GM23338 (cell line): ENCODE results near the gene TRDN. TPM values are rescaled to one million over a fixed set of nuclear protein-coding genes. Genes with fewer than 3 reads are reported as not detected.

ENCODE experiments used
- ATAC-seq: fragments of 200-7000 bp; cut with Tn5 transposase; 3 replicates; pipeline ENCODE4 v1.9.1; 2020
- DNase-seq: peaks from one replicate; pipeline ENCODE4 v3.0.0-alpha.2; 2015; ENCODE audit warnings: low spot score
- H2AFZ ChIP-seq: fragments of 200-600 bp; sonication (generic); 2 replicates; pipeline ENCODE4 v1.8.0; 2016; ENCODE audit warnings: antibody characterized with exemption, mild to moderate bottlenecking, moderate library complexity
- H3F3A ChIP-seq: fragments of 200-600 bp; sonication (generic); replicated peaks from 2 replicates; pipeline ENCODE4 v1.8.0; 2017; ENCODE audit warnings: antibody characterized with exemption, mixed run types, low read depth
- H3K27ac ChIP-seq: fragments of 200-600 bp; sonication (generic); 2 replicates; pipeline ENCODE4 v1.6.1; 2016; ENCODE audit warnings: low read depth
- H3K27me3 ChIP-seq: fragments of 200-600 bp; sonication (generic); 2 replicates; pipeline ENCODE4 v1.8.0; 2016; ENCODE audit warnings: mild to moderate bottlenecking, mixed run types, moderate library complexity; ENCODE audit not compliant: insufficient read depth
- H3K36me3 ChIP-seq: fragments of 200-600 bp; sonication (generic); 2 replicates; pipeline ENCODE4 v1.8.0; 2016; ENCODE audit warnings: mild to moderate bottlenecking; ENCODE audit not compliant: insufficient read depth
- H3K4me1 ChIP-seq: fragments of 200-600 bp; sonication (generic); 2 replicates; pipeline ENCODE4 v1.8.0; 2016; ENCODE audit warnings: mild to moderate bottlenecking, moderate library complexity; ENCODE audit not compliant: insufficient read depth
- H3K4me2 ChIP-seq: fragments of 200-600 bp; sonication (generic); 2 replicates; pipeline ENCODE4 v1.7.1; 2017; ENCODE audit warnings: mixed run types
- H3K4me3 ChIP-seq: fragments of 200-600 bp; sonication (generic); 2 replicates; pipeline ENCODE4 v1.6.1; 2016; ENCODE audit warnings: mixed run types
- H3K79me2 ChIP-seq: fragments of 200-600 bp; sonication (generic); replicated peaks from 2 replicates; pipeline ENCODE4 v1.8.0; 2017; ENCODE audit warnings: mild to moderate bottlenecking; ENCODE audit not compliant: insufficient read depth
- H3K9me2 ChIP-seq: fragments of 200-600 bp; sonication (generic); 2 replicates; pipeline ENCODE4 v1.8.0; 2017; ENCODE audit not compliant: insufficient read depth
- H4K20me1 ChIP-seq: fragments of 200-600 bp; sonication (generic); replicated peaks from 2 replicates; pipeline ENCODE4 v1.8.0; 2017; ENCODE audit warnings: mild to moderate bottlenecking; ENCODE audit not compliant: insufficient read depth
- H3K27ac Mint-ChIP-seq: 2 replicates; pipeline ENCODE4 v1.8.0; 2020; ENCODE audit warnings: inconsistent platforms, mild to moderate bottlenecking, moderate library complexity, mixed read lengths
- H3K27me3 Mint-ChIP-seq: 3 replicates; pipeline ENCODE4 v1.8.0; 2022; ENCODE audit warnings: low read depth, mild to moderate bottlenecking, moderate library complexity, mixed read lengths, inconsistent platforms; ENCODE audit not compliant: insufficient read depth, poor library complexity
- H3K36me3 Mint-ChIP-seq: 3 replicates; pipeline ENCODE4 v1.8.0; 2021; ENCODE audit warnings: low read depth, mild to moderate bottlenecking, inconsistent platforms, moderate library complexity, mixed read lengths
- H3K4me1 Mint-ChIP-seq: 3 replicates; pipeline ENCODE4 v1.8.0; 2020; ENCODE audit warnings: mild to moderate bottlenecking, inconsistent platforms, mixed read lengths
- H3K4me3 Mint-ChIP-seq: 3 replicates; pipeline ENCODE4 v1.8.0; 2021; ENCODE audit warnings: moderate library complexity, mild to moderate bottlenecking, inconsistent platforms, mixed read lengths
- H3K9me3 Mint-ChIP-seq: 3 replicates; pipeline ENCODE4 v1.8.0; 2020; ENCODE audit warnings: moderate library complexity, mild to moderate bottlenecking, inconsistent platforms, mixed read lengths
- EZH2phosphoT487 ChIP-seq: fragments of 200-600 bp; sonication (generic); IDR thresholded peaks from one replicate; pipeline ENCODE4 v1.8.1; 2018; ENCODE audit warnings: antibody characterized with exemption; ENCODE audit not compliant: unreplicated experiment
- JUNB ChIP-seq: IDR thresholded peaks from one replicate; pipeline ENCODE4 v1.6.1; 2016; ENCODE audit warnings: antibody characterized with exemption; ENCODE audit not compliant: unreplicated experiment
- NANOG ChIP-seq: IDR thresholded peaks from 2 replicates; pipeline ENCODE4 v1.6.1; 2016; ENCODE audit warnings: antibody characterized with exemption, borderline replicate concordance
- POLR2AphosphoS5 ChIP-seq: IDR thresholded peaks from 2 replicates; pipeline ENCODE4 v1.6.1; 2016; ENCODE audit warnings: antibody characterized with exemption, low read depth
- STAT1 ChIP-seq: IDR thresholded peaks from one replicate; pipeline ENCODE4 v1.6.1; 2016; ENCODE audit warnings: antibody characterized with exemption; ENCODE audit not compliant: unreplicated experiment
- ZNF114 ChIP-seq: fragments of 250-450 bp; sonication (Bioruptor Pico); IDR thresholded peaks from 2 replicates; pipeline ENCODE4 v1.5.0; 2020; ENCODE audit warnings: mild to moderate bottlenecking, moderate library complexity
- ZNF331 ChIP-seq: fragments of 250-450 bp; sonication (Bioruptor Pico); IDR thresholded peaks from 2 replicates; pipeline ENCODE4 v1.5.0; 2020; ENCODE audit warnings: low read depth, mild to moderate bottlenecking, moderate library complexity
- polyA plus RNA-seq: library from polyadenylated mRNA; unstranded; fragments of >200 nt; fragmentation: Nextera tagmentation; extraction: Ambion mirVana; gene quantifications from 2 replicates; pipeline ENCODE4 v1.2.1, GENCODE V29; 2016
- total RNA-seq: library from RNA; depleted of rRNA; stranded (reverse); fragments of >200 nt; shearing (Covaris generic); gene quantifications from 2 replicates; pipeline ENCODE4 v1.2.3, GENCODE V29; 2014
- TF ChIP-seq, protein P1 (sequence below), 2 experiments: fragments of 200-600 bp in 1 of 2; sonication (generic) in 1 of 2; conservative IDR thresholded peaks; 2 replicates each; pipeline versions ENCODE4 v1.5.1 to v1.6.1; 2016 to 2017; ENCODE audit warnings: antibody characterized with exemption in 2 of 2, low read depth in 2 of 2, mild to moderate bottlenecking in 2 of 2, moderate library complexity in 1 of 2
- TF ChIP-seq, protein P2 (sequence below): IDR thresholded peaks from 2 replicates; pipeline ENCODE4 v1.6.1; 2016; ENCODE audit warnings: antibody characterized with exemption

The TRDN gene
- total and polyA plus RNA-seq, 2 experiments from 2014 or later = 35.5 to 137 TPM

GRCh38 chr6:123662757-123663156 is 26.0 kb upstream of the TRDN start:
- Mint-ChIP-seq H3K36me3 (no peaks in the 10 kb centered on the region; the same call in 1 of the 3 replicates), H3K27me3 (no peaks in the 10 kb centered on the region), H3K4me3 (no peak overlapping the region), H3K27ac (no peak overlapping the region), H3K9me3 (peaks cover 6% of the 10 kb centered on the region; the same call in 2 of the 3 replicates), H3K4me1 (peaks cover 11% of the 10 kb centered on the region)
- Histone ChIP-seq H3F3A (no peaks in the 10 kb centered on the region), H3K4me1 (peaks cover 12% of the 10 kb centered on the region), H3K27ac (no peak overlapping the region), H3K79me2 (no peaks in the 10 kb centered on the region), H3K4me3 (no peak overlapping the region), H3K36me3 (no peaks in the 10 kb centered on the region), H4K20me1 (no peaks in the 10 kb centered on the region), H3K9me2 (no peaks in the 10 kb centered on the region), H3K4me2 (no peak overlapping the region), H3K27me3 (no peaks in the 10 kb centered on the region), H2AFZ (no peak overlapping the region)
- no peak for ATAC-seq
- no peak for DNase-seq
- TF ChIP-seq ZNF114 (CRISPR knock-in tag) = no peak
- no peak for TF ChIP-seq EZH2phosphoT487
- no peak for TF ChIP-seq POLR2AphosphoS5
- no peak for TF ChIP-seq NANOG
- TF ChIP-seq, protein P1, sequence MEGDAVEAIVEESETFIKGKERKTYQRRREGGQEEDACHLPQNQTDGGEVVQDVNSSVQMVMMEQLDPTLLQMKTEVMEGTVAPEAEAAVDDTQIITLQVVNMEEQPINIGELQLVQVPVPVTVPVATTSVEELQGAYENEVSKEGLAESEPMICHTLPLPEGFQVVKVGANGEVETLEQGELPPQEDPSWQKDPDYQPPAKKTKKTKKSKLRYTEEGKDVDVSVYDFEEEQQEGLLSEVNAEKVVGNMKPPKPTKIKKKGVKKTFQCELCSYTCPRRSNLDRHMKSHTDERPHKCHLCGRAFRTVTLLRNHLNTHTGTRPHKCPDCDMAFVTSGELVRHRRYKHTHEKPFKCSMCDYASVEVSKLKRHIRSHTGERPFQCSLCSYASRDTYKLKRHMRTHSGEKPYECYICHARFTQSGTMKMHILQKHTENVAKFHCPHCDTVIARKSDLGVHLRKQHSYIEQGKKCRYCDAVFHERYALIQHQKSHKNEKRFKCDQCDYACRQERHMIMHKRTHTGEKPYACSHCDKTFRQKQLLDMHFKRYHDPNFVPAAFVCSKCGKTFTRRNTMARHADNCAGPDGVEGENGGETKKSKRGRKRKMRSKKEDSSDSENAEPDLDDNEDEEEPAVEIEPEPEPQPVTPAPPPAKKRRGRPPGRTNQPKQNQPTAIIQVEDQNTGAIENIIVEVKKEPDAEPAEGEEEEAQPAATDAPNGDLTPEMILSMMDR (conservative IDR thresholded peaks at IDR 0.05; ENCODE audit: low read depth in 2 of 2) = no peak
- TF ChIP-seq, protein P2, sequence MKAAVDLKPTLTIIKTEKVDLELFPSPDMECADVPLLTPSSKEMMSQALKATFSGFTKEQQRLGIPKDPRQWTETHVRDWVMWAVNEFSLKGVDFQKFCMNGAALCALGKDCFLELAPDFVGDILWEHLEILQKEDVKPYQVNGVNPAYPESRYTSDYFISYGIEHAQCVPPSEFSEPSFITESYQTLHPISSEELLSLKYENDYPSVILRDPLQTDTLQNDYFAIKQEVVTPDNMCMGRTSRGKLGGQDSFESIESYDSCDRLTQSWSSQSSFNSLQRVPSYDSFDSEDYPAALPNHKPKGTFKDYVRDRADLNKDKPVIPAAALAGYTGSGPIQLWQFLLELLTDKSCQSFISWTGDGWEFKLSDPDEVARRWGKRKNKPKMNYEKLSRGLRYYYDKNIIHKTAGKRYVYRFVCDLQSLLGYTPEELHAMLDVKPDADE = no peak
- no peak for TF ChIP-seq ZNF331 (CRISPR knock-in tag)

GRCh38 chr6:123661105-123661891 is 24.5 kb upstream of the TRDN start:
- H3K36me3 Mint-ChIP-seq = no peaks in the 10 kb centered on the region; the same call in 2 of the 3 replicates
- Histone ChIP-seq H3K27me3 (no peaks in the 10 kb centered on the region), H4K20me1 (no peaks in the 10 kb centered on the region), H3K4me3 (no peak overlapping the region), H3K4me1 (peaks cover 10% of the 10 kb centered on the region), H3K4me2 (no peak overlapping the region), H3K36me3 (no peaks in the 10 kb centered on the region), H3K9me2 (no peaks in the 10 kb centered on the region), H3F3A (no peaks in the 10 kb centered on the region), H2AFZ (no peak overlapping the region), H3K27ac (no peak overlapping the region), H3K79me2 (no peaks in the 10 kb centered on the region)
- H3K4me3 Mint-ChIP-seq = no peak overlapping the region
- H3K27me3 Mint-ChIP-seq = no peaks in the 10 kb centered on the region
- no peak for ATAC-seq
- H3K4me1 Mint-ChIP-seq = peaks cover 10% of the 10 kb centered on the region
- DNase-seq = no peak
- H3K27ac Mint-ChIP-seq = no peak overlapping the region
- peaks cover 3% of the 10 kb centered on the region; the same call in 1 of the 3 replicates for H3K9me3 Mint-ChIP-seq
- TF ChIP-seq JUNB (no peak), STAT1 (no peak)
- TF ChIP-seq, protein P1 (conservative IDR thresholded peaks at IDR 0.05; ENCODE audit: low read depth in 2 of 2) = no peak
- TF ChIP-seq, protein P2 = no peak
